Measurements from ENCODE around the gene ASXL2.

- TF ChIP-seq GATA2 (IDR thresholded peaks at IDR 0.05; ENCODE audit: low read depth, low read length) (no peak), GATA3 (IDR thresholded peaks at IDR 0.05; ENCODE audit: low read depth, low read length) (no peak)
Measured at GRCh38 chr2:25724756-25725155, 153.5 kb downstream of the ASXL2 start.

Measured in SH-SY5Y (cell line).